GM19351 (cell line): ENCODE data around the gene ODF4.

Source experiments
- ATAC-seq: cut with Tn5 transposase; IDR thresholded peaks from one replicate; pipeline ENCODE4 v1.9.1; 2021; ENCODE audit warnings: mild to moderate bottlenecking, moderate library complexity; ENCODE audit not compliant: unreplicated experiment

The ODF4 gene, protein sequence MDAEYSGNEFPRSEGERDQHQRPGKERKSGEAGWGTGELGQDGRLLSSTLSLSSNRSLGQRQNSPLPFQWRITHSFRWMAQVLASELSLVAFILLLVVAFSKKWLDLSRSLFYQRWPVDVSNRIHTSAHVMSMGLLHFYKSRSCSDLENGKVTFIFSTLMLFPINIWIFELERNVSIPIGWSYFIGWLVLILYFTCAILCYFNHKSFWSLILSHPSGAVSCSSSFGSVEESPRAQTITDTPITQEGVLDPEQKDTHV

GRCh38 chr17:8339540-8339939 is at the start of gene ODF4:
TSS of gene ODF4 (plus strand) at chr17:8339840. CDS start at chr17:8340052, 212 bp downstream.
- ATAC-seq = no peak

DNA sequence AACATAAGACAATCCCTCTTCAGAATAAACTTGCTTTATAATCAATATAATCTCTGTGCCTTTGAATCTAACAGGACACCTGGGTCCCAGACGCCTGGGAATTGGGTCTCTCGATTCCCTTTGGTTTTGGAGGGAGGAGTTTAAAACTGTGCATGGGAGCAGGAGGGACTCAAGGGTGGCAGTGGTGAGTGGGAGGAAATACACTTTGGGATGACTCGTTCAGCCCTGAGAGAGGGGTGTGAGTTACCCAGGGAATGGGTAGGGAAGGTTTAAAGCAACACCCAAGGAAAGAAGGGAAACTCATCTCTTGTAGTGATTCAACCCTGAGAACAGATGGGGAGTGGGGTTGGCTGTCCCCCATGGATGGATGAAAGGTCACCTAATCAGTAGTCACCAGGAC is 49.6 kb upstream of the ODF4 start:
- ATAC-seq = no peak

DNA sequence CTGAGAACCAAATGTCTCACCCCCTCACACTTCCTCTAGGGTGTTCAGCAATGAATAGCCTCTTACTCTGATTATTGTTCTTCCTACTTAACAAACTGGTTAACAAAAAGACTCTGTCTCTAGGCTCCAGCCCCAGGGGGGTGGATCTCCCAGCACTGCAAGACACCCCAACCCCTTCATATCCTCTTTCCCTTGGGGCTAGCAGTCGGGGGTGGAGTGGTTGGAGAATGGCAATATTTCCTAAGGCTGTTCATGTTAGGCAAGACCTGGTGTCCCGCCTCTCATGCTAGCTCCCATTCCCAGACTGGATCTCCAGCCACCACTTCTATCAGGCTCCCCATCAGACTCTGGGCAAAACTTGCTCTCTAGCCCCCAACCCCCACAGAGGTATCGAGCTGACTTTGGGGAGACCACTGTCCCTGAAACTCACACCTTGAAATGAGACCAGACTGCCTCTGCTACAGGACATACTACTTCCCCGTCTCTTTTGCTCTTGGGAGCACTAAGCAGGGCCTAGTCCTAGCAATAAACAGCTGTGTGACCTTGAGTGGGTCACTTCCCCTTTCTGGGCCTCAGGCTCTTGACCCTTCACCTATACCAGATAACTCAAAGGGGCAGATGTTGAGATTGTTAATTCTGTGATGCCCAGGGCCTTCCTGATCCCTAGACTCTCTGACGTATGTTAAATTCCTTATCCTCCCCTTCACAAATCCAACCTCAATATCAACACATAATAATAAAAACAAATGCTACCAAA is 46.8 kb upstream of the ODF4 start:
- ATAC-seq = no peak

- ATAC-seq = no peak
These were observed 45.3 kb upstream of the ODF4 start for GRCh38 chr17:8294361-8294760.

DNA sequence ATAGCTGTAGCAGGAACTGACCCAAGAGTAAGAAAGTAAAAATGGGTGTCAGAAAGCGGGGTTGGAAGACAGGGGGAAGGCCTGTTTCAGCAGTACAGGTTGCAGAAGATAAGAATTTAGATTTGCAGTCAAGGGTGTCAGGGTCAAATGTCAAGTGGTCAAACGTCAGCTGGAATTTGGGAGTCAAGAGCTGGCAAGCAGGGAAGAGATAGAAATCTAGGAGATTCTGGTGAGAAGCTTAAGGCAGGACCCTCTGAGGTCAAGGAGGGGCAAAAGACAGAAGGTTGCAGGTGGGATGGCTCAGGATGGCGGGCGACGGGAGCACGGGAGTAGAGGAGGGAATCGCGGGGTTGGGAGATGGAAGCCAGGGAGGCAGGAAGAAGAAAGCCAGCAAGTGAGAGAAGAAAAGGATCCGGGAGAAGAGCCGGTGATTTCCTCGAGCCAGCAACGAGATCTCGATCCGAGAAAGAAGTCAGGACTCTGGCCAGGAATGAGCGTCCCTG is 44.8 kb upstream of the ODF4 start:
- no peak for ATAC-seq

GRCh38 chr17:8300226-8300625 is 39.4 kb upstream of the ODF4 start:
- no peak for ATAC-seq

- ATAC-seq = peak; percentile 58
These were observed 38.9 kb upstream of the ODF4 start for GRCh38 chr17:8300627-8301242.

- no peak for ATAC-seq
These were observed 29.0 kb upstream of the ODF4 start for GRCh38 chr17:8310601-8311123.

DNA sequence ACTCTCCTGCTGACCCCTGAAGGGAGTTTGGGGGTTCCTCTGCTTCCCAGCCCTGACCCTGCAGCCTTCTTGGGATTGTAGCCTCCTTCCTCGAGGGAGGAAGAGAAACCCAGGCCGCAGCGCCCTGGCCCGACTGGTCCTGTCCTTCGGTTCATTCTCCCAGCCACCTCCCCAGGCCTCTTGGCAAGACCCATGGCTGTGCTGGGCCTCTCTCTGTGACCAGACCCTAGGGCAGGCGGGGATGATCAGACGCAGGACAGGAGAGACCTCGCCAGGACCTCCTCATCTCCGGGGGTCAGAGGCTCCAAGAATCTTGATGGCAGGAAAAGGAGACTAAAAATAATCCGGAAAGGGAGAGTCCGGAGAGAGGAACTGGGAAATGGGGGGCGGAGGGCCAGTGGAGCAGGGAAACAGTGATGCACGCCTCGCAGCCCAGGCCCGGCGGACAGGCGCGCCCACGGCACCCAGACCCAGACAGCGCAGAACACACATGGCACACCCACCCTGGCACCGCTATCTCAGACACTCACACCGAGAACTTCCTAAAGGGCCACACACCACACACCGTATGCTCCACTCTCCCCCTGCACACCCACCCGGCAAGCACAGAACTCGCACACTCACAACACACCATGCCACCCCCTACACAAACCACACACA is 28.4 kb upstream of the ODF4 start:
- no peak for ATAC-seq

DNA sequence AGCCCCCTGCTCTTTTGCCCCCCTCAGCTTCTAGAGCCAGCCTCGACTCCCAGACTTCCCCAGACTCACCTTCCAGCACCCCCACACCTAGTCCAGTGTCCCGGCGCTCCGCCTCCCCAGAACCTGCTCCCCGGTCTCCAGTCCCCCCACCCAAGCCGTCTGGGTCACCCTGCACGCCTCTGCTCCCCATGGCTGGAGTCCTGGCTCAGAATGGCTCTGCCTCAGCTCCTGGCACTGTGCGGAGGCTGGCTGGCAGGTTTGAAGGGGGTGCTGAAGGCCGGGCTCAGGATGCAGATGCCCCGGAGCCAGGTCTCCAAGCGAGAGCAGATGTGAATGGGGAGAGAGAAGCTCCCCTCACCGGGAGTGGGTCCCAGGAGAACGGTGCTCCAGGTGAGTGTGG is 27.4 kb upstream of the ODF4 start:
- ATAC-seq = no peak

- no peak for ATAC-seq
These were observed 26.7 kb upstream of the ODF4 start for GRCh38 chr17:8312726-8313600.

DNA sequence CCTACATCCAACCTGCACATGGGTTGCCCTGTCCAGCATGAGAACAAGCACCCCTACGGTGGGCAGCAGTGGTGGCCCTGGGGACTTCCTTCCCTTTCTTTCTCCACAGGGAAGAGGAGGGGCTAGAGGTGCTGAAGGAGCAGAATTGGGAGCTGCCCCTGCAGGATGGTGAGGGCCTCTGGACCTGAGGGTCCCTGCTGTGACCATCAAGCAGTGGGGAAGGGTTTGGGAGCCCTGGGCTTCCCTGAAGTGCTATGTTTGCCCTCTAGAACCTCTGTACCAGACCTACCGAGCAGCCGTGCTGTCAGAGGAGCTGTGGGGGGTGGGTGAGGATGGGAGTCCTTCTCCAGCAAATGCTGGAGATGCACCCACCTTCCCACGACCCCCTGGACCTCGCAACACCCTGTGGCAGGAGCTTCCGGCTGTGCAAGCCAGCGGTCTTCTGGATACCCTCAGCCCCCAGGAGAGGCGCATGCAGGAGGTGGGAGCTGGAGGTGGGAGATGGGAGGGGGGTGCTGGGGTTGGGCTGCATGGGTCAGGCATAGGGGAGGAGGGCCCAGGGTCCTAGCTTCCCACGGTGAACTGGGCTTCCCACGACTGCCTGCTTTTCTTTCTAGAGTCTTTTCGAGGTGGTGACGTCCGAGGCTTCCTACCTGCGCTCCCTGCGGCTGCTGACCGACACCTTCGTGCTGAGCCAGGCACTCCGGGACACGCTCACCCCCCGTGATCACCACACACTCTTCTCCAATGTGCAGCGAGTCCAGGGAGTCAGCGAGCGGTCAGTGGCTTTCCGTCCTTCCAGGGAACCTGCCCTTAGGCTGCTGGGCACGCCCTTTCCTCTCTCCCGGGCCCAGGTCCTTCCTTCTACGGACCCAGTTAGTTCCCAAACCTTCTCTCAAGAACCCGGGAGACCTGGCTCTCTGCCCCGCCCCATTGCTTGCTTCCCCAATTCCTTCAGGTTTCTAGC is 24.6 kb upstream of the ODF4 start:
- ATAC-seq = no peak

DNA sequence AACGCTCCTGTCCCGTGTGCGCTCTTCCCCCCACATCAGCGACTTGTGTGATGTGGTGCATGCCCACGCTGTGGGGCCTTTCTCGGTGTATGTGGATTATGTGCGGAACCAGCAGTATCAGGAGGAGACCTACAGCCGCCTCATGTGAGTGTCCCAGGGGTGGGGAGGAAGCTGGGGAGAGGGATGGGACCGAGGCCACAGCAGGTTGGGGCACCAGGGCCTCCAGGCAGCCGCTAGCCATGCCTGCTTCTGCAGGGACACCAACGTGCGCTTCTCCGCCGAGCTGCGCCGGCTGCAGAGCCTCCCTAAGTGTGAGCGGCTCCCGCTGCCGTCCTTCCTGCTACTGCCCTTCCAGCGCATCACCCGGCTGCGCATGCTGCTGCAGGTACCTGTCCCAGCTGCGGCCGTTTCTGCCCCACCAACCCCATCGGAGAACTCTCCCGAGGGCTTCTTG is 23.8 kb upstream of the ODF4 start:
- no peak for ATAC-seq

GRCh38 chr17:8318010-8318935 is 21.4 kb upstream of the ODF4 start:
- no peak for ATAC-seq

- ATAC-seq = no peak
These were observed 19.4 kb upstream of the ODF4 start for GRCh38 chr17:8320262-8320661.

- no peak for ATAC-seq
These were observed 18.6 kb upstream of the ODF4 start for GRCh38 chr17:8320990-8321389.

GRCh38 chr17:8322061-8322460 is 17.6 kb upstream of the ODF4 start:
- ATAC-seq = no peak

DNA sequence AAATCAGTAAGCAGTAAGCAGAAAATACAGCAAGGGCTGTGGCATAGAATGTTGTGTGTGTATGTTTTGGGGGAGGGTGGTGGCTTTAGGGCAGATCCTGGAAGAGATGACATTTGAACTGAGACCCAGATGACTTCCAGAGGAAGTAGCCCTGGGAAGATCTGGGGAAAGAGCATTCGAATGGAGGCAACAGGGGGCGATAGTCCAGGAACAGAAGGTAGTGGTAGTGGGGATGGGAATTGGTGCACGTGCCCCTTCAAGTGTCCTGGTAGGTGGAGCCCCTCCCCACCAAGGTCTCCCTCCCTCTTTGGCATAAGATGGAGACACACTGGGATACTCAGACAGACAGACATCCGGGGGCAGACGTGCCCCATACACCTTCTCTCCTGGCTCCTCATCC is 15.5 kb upstream of the ODF4 start:
- no peak for ATAC-seq
